ENCODE data around the gene CLIC3.

Gene CLIC3

GRCh38 chr9:137000177-137000930 lies 4.0 kb upstream of the CLIC3 start:
- DNase-seq (ENCODE audit: low read depth), result no peak

DNA sequence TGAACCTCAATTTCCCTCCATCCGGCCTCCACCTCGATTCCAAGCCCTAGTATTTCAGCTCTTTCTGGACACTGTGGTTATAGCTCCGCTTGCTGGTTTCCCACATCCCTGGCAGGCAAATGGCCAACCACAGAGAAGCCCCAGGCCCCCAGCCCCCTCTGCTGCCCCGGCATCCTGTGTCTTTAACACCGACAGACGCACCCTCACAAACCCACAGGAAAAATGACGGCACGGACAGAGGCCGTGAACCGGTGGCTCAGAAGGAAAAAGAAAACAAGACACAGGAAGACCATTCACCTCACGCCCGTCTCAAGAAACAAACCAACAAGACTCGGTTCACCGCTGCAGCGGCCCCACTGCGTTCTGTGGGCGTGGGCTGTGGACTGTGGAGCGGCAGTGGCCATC lies 1.5 kb upstream of the CLIC3 start:
- DNase-seq (ENCODE audit: low read depth), result no peak

DNA sequence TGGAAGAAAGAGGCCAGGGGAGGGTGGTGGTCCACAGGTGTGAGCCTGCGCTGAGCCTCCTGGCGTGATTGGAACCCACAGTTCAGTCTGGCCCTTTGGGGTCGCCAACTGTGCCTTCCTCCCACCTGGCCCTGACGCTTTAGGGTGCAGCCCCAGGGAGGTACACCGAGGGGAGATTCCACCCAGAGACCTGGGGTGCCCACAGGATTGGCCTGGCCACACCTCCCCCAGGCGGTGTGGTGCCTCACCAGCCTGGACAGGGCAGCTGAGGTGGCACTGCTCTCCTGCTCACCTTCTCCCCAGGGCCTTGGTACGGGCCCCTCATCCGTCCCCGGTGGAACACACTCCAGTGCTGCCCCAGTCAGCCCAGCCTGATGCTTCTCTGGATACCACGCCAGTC lies 1.0 kb upstream of the CLIC3 start:
- no peak for DNase-seq (ENCODE audit: low read depth)

DNA sequence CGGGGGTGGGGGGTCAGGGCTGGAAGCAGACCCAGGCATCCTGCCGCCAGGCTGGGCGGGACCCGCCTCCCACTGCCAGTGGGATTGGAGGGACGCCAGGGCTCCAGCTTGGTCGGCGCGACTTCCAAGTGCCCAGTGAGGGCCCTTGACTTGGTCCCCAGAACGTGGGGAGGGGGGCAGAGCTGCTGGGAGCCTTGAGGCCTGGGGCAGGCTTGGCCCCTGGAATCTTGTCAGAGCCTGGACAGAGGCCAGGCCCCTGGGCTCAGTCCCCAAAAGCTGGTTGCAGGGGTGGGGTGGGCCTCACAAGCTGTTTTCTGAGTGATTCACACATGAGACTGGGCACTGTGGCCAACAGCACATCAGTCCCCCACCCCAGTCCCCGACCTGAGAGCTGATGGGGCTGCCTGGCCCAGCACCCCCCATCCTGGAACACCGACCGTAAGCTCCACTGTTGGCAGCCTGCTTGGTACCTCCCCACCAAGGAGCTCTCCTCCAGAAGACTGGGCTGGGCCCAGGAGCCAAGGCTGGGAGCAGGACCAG lies 526 bp downstream of the CLIC3 start:
- DNase-seq (ENCODE audit: low read depth), result no peak

- DNase-seq (ENCODE audit: low read depth), result no peak
These were observed 1.0 kb downstream of the CLIC3 start for GRCh38 chr9:136995362-136995761.

DNA sequence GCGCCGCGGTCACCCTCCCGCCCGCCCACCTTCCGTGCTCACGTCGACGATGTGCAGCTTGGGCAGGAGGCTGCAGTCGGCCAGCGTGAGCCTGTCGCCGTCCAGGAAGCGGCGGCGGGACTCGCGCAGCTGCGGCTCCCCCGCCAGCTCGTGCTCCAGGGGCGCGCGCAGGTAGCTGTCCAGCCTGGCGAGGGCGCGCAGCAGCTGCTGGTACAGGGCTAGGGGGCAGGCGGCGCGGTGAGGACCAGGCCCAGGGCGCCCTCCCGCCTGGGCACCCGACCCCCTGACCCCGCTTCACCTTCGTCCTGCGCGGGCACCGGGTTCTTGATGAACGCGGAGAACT lies 1.5 kb downstream of the CLIC3 start:
- no peak for DNase-seq (ENCODE audit: low read depth)

GRCh38 chr9:136994180-136994887 lies 2.0 kb downstream of the CLIC3 start:
- DNase-seq (ENCODE audit: low read depth), result no peak

- DNase-seq (ENCODE audit: low read depth), result no peak
These were observed 3.5 kb downstream of the CLIC3 start for GRCh38 chr9:136992819-136993369.

GRCh38 chr9:136991993-136992818 lies 4.2 kb downstream of the CLIC3 start, which contains the start of gene PAXX:
Gene PAXX (plus strand): TSS chr9:136992422. CDS start chr9:136992444, 22 bp downstream.
- DNase-seq (ENCODE audit: low read depth), result peak; percentile 90

- DNase-seq (ENCODE audit: low read depth), result no peak
These were observed 6.0 kb downstream of the CLIC3 start for GRCh38 chr9:136990242-136990911.

GRCh38 chr9:136988872-136989271 lies 7.5 kb downstream of the CLIC3 start:
- no peak for DNase-seq (ENCODE audit: low read depth)

- DNase-seq (ENCODE audit: low read depth), result no peak
These were observed 10.5 kb downstream of the CLIC3 start for GRCh38 chr9:136985853-136986252.

DNA sequence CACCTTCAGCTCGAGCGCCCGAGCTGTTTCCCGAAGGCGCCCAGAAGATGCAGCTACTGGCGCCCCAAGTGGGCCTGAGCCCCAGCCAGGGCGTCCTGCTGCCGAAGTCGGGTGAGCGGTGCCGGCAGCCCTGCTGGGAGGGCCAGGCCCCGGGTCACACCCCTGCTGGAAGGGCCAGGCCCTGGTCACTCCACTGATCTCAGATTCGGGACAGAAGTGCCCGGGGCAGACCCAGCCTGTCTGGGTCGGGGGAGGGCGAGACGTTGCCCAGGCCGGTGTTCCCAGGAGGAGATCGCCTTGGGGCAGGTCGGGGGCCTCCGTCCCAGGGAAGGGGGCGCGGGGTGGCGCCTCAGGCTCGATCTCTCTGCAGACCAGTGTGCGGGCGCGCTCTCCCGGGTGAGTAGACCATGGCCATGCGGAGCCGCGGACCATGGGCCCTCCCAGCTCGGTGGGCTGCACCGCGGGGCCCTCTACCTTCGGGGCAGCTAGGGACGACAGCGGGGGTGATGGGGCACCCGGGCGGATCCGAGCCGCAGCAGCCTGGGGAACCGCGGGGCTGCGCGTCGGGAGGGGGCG lies 11.3 kb downstream of the CLIC3 start:
- DNase-seq (ENCODE audit: low read depth), result no peak

GRCh38 chr9:136984464-136985026 lies 11.8 kb downstream of the CLIC3 start:
- no peak for DNase-seq (ENCODE audit: low read depth)

DNA sequence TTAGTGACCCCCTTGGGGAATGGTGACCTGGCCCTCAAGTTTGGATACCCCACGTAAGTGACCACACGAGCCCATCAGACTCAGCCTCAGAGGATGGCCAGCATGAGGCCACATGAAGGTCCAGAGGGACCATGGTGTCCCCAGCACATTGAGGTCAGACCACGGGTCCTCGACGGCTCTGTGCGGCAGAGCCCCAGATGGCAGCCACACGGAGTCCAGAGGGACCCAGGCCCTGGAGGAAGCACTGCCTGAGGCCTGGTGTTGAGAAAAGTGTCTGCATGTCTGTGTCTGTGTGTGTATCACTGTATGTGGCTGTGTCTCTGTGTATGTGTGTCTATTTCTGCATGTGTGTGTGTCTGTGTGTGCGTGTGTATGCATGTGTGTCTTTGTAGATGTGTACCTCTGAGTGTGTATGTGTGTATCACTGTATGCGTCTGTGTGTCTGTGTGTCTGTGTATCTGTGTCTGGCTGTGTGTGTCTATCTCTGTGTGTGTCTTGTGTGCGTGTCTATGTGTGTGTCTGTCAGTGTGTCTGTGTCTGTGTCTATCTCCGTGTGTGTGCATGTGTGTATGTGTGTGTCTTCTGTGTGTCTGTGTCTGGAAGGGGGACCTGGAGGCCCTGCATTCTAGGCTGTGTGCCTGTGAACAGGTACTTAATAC lies 12.6 kb downstream of the CLIC3 start:
- no peak for DNase-seq (ENCODE audit: low read depth)

DNA sequence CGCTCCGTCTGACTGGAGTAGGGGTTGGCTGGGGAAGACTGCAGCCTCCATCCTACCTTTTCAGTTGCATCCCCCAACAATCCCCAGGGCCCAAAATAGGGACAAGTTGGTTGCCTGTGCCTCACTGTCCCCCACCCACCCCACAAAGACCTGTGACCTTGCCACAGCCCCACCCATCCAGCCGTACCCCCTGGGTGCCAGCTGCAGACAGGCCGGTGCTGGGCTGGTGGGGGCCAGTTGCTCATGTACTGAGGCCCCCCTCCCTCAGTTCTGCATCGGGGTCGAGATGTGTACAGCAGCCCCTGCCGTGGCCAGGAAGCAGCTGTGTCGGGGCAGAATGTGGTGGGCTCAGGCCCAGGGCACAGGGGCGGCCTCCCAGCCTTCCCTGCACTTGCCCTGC lies 13.2 kb downstream of the CLIC3 start:
- no peak for DNase-seq (ENCODE audit: low read depth)

DNA sequence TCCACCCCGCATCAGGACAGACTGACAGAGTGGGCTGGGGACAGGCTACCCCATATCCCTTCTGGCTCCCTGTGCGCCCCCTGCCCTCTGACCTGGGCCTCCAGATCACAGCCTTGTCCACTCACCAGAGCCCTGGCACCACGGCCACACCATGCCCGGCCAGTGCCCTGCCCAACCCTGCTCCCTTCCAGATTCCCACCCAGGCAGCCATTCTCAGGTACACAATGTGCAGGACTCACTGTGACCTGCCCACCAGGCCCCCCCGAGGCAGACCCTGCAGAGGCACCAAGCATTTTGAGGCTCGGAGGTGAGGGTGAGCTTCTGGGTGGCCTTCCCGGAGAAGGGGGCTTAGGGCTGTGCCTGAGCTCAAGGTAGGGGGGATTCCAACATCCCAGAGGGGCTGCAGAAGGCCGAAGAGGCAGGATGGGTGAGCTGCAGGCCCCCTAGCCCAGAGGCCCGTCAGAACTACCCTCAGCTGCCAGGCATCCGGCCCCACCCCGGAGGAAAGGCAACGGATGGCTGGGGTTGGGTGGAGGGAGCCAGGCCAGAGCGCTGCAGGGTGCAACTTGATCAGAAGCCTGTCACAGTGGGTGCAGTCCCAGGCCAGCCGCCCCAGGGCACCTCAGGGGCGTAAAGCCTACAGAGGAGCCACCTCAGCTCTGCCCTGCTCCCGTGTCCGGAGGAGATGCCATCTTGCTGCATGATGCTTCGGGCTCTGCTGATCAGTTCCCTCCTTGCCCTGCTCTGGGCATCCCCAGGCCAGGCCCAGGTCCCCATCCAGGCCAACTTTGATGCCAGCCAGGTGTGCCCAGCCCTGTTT lies 13.9 kb downstream of the CLIC3 start, which contains the start of gene LCNL1:
LCNL1 (plus strand) TSS at position 762 of the 820 bp plus-strand sequence. CDS start 594 bp downstream, outside the sequence.
- no peak for DNase-seq (ENCODE audit: low read depth)

DNA sequence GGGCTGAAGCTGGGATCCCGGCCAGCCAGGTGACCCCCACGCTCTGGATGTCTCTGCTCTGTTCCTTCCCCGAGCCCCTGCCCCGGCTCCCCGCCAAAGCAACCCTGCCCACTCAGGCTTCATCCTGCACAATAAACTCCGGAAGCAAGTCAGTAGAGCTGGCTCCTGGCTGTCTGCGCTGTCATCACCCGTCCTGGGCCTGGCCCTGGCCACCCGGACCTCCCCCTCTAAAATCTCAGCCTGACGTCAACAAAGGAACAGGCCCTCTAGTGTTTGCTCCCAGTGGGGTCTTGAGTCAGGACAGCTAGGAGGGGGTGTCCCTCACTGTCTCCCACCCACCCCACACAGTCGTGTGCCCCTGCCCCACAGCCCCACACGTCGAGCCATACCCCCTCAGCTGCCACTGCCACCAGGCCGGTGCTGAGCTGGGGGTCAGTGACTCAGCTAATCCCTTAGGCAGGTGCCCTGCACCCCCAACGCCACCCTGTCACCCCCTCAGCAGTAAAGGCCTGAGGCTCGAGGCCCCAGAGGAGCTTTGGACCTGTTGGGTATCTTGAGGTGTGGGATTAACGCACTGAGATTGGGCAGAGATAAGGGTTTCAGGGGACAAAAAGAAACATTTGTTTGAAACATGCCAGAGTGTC lies 14.7 kb downstream of the CLIC3 start:
- DNase-seq (ENCODE audit: low read depth), result no peak

Measured in activated T-cell treated with anti-CD3 and anti-CD28 coated beads for 24 hours (primary cell).